HG02571 (cell line): Measurements from ENCODE around the gene ZBTB44.
"Not testable (repeated sequence)": the region's sequence is repeated elsewhere in the genome, so short reads cannot be mapped to it uniquely, and the experiment has no call there.

ENCODE experiments used
- ATAC-seq: cut with Tn5 transposase; IDR thresholded peaks from one replicate; pipeline ENCODE4 v1.9.1; 2021; ENCODE audit warnings: mild to moderate bottlenecking, moderate library complexity; ENCODE audit not compliant: unreplicated experiment

Gene ZBTB44

GRCh38 chr11:130313383-130314183 is 1.1 kb downstream of the ZBTB44 start:
- no peak for ATAC-seq

- no peak for ATAC-seq
These were observed 2.7 kb downstream of the ZBTB44 start for GRCh38 chr11:130312046-130312445.

GRCh38 chr11:130310622-130311021 is 4.1 kb downstream of the ZBTB44 start:
- ATAC-seq, result no peak

GRCh38 chr11:130308886-130309285 is 5.8 kb downstream of the ZBTB44 start:
- no peak for ATAC-seq

GRCh38 chr11:130308059-130308458 is 6.7 kb downstream of the ZBTB44 start:
- no peak for ATAC-seq

- ATAC-seq, result no peak
These were observed 10.1 kb downstream of the ZBTB44 start for GRCh38 chr11:130304651-130305050.

- no peak for ATAC-seq
These were observed 13.7 kb downstream of the ZBTB44 start for GRCh38 chr11:130301002-130301401.

- no peak for ATAC-seq
These were observed 14.2 kb downstream of the ZBTB44 start for GRCh38 chr11:130300567-130300966.

GRCh38 chr11:130299978-130300377 is 14.7 kb downstream of the ZBTB44 start:
- no peak for ATAC-seq

GRCh38 chr11:130295657-130296056 is 19.1 kb downstream of the ZBTB44 start:
- no peak for ATAC-seq

- no peak for ATAC-seq
These were observed 32.6 kb downstream of the ZBTB44 start for GRCh38 chr11:130282111-130282510.

- not testable (repeated sequence) for ATAC-seq
These were observed 33.4 kb downstream of the ZBTB44 start for GRCh38 chr11:130281341-130281740.

GRCh38 chr11:130279989-130280388 is 34.7 kb downstream of the ZBTB44 start:
- ATAC-seq, result no peak

GRCh38 chr11:130278745-130279144 is 36.0 kb downstream of the ZBTB44 start:
- ATAC-seq, result no peak

GRCh38 chr11:130278151-130278550 is 36.6 kb downstream of the ZBTB44 start:
- ATAC-seq, result no peak

- no peak for ATAC-seq
These were observed 42.4 kb downstream of the ZBTB44 start for GRCh38 chr11:130272336-130272735.

- ATAC-seq, result no peak
These were observed 45.3 kb downstream of the ZBTB44 start for GRCh38 chr11:130269326-130269943.

- no peak for ATAC-seq
These were observed 51.4 kb downstream of the ZBTB44 start for GRCh38 chr11:130263351-130263750.

GRCh38 chr11:130262424-130262823 is 52.3 kb downstream of the ZBTB44 start:
- ATAC-seq, result no peak

GRCh38 chr11:130261571-130261970 is 53.1 kb downstream of the ZBTB44 start:
- ATAC-seq, result no peak

GRCh38 chr11:130260742-130261141 is 54.0 kb downstream of the ZBTB44 start:
- ATAC-seq, result no peak

- ATAC-seq, result no peak
These were observed 54.6 kb downstream of the ZBTB44 start for GRCh38 chr11:130260080-130260627.
